OCI-LY7 (cell line): ENCODE results near the gene FLCN.

Source experiments
- EZH2phosphoT487 ChIP-seq: fragments of 200-600 bp; sonication (generic); IDR thresholded peaks from 2 replicates; pipeline ENCODE4 v1.6.1; 2018; ENCODE audit warnings: low read depth, borderline replicate concordance, mild to moderate bottlenecking, mixed run types, antibody characterized with exemption, low read length, moderate library complexity, mixed read lengths
- TF ChIP-seq, protein P1 (sequence below): fragments of 200-600 bp; sonication (generic); conservative IDR thresholded peaks from 2 replicates; pipeline ENCODE4 v1.5.1; 2014; ENCODE audit warnings: mild to moderate bottlenecking, antibody characterized with exemption, low read length, moderate library complexity, mixed read lengths

GRCh38 chr17:17279316-17279715 is 42.3 kb upstream of the FLCN start:
- TF ChIP-seq, protein P1, sequence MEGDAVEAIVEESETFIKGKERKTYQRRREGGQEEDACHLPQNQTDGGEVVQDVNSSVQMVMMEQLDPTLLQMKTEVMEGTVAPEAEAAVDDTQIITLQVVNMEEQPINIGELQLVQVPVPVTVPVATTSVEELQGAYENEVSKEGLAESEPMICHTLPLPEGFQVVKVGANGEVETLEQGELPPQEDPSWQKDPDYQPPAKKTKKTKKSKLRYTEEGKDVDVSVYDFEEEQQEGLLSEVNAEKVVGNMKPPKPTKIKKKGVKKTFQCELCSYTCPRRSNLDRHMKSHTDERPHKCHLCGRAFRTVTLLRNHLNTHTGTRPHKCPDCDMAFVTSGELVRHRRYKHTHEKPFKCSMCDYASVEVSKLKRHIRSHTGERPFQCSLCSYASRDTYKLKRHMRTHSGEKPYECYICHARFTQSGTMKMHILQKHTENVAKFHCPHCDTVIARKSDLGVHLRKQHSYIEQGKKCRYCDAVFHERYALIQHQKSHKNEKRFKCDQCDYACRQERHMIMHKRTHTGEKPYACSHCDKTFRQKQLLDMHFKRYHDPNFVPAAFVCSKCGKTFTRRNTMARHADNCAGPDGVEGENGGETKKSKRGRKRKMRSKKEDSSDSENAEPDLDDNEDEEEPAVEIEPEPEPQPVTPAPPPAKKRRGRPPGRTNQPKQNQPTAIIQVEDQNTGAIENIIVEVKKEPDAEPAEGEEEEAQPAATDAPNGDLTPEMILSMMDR: no peak
- no peak for TF ChIP-seq EZH2phosphoT487
